Measurements from ENCODE around the gene PDGFC. TPM values are rescaled to one million over a fixed set of nuclear protein-coding genes. Genes with fewer than 3 reads are reported as not detected.

Gene PDGFC
- total RNA-seq, 1 experiment from 2014 or later: 14.5 TPM

GRCh38 chr4:156825074-156825473 lies 146.5 kb downstream of the PDGFC start:
- POLR2A ChIA-PET: no interaction called here

GRCh38 chr4:156824451-156825060 lies 147.0 kb downstream of the PDGFC start:
- TF ChIP-seq TCF7L2 (IDR thresholded peaks at IDR 0.05; ENCODE audit: low read depth, low read length) (no peak), REST (IDR thresholded peaks at IDR 0.05; ENCODE audit: insufficient read depth in 1 of 2, low read depth in 2 of 2, low read length in 1 of 2) (no peak), CTCF (IDR thresholded peaks at IDR 0.05) (no peak), SIN3A (IDR thresholded peaks at IDR 0.05; ENCODE audit: borderline replicate concordance, insufficient read depth, low read depth, low read length) (no peak), POLR2AphosphoS5 (IDR thresholded peaks at IDR 0.05; ENCODE audit: low read depth, low read length) (no peak)
- Histone ChIP-seq H3K36me3 (ENCODE audit: control insufficient read depth, insufficient read depth, low read length) (no peaks in the 10 kb centered on the region), H3K4me3 (ENCODE audit: low read depth in 2 of 2, low read length in 2 of 2) (no peak overlapping the region), H3K27ac (ENCODE audit: low read length) (no peak overlapping the region), H3K4me1 (ENCODE audit: control insufficient read depth, insufficient read depth, low read length) (no peaks in the 10 kb centered on the region), H3K27me3 (ENCODE audit: control insufficient read depth, insufficient read depth, low read length) (no peaks in the 10 kb centered on the region), H3K9me3 (ENCODE audit: control insufficient read depth, insufficient read depth, low read depth, low read length) (no peaks in the 10 kb centered on the region)
- in situ Hi-C loops (cut with HindIII; ENCODE audit: low pct_unique_long_range_greater_than_20kb, low sequenced_read_pairs): no loop called here
- intact Hi-C loops (cut with micrococcal nuclease; ENCODE audit: unreplicated experiment): no loop called here
- DNase-seq (ENCODE audit: low read depth, low spot score) (no peak), ATAC-seq (no peak)
- ChIA-PET POLR2A (no interaction called here), CTCF (no interaction called here)
- no TSS peak for BruUV-seq (replicated peaks)

More at GRCh38 chr4:156825074-156825473, 146.5 kb downstream of the PDGFC start:
- BruUV-seq (replicated peaks): no TSS peak
- Histone ChIP-seq H3K27me3 (ENCODE audit: control insufficient read depth, insufficient read depth, low read length) (no peaks in the 10 kb centered on the region), H3K36me3 (ENCODE audit: control insufficient read depth, insufficient read depth, low read length) (no peaks in the 10 kb centered on the region), H3K4me1 (ENCODE audit: control insufficient read depth, insufficient read depth, low read length) (no peaks in the 10 kb centered on the region), H3K4me3 (ENCODE audit: low read depth in 2 of 2, low read length in 2 of 2) (no peak overlapping the region), H3K9me3 (ENCODE audit: control insufficient read depth, insufficient read depth, low read depth, low read length) (no peaks in the 10 kb centered on the region), H3K27ac (ENCODE audit: low read length) (no peak overlapping the region)
- ATAC-seq (no peak), DNase-seq (ENCODE audit: low read depth, low spot score) (no peak)
- in situ Hi-C loops (cut with HindIII; ENCODE audit: low pct_unique_long_range_greater_than_20kb, low sequenced_read_pairs) (no loop called here), intact Hi-C loops (cut with micrococcal nuclease; ENCODE audit: unreplicated experiment) (no loop called here)
- TF ChIP-seq TCF7L2 (IDR thresholded peaks at IDR 0.05; ENCODE audit: low read depth, low read length) (no peak), POLR2AphosphoS5 (IDR thresholded peaks at IDR 0.05; ENCODE audit: low read depth, low read length) (no peak), CTCF (IDR thresholded peaks at IDR 0.05) (no peak), REST (IDR thresholded peaks at IDR 0.05; ENCODE audit: insufficient read depth in 1 of 2, low read depth in 2 of 2, low read length in 1 of 2) (no peak), SIN3A (IDR thresholded peaks at IDR 0.05; ENCODE audit: borderline replicate concordance, insufficient read depth, low read depth, low read length) (no peak)
- CTCF ChIA-PET: no interaction called here

All from Panc1 (cell line).